Small intestine (tissue), 7 donors: ENCODE measurements around the gene SLC9B2. TPM values are rescaled to one million over a fixed set of nuclear protein-coding genes. Genes with fewer than 3 reads are reported as not detected.
A peak's percentile ranks its signal among the peaks of the same experiment; 100 is the strongest.

ENCODE experiments used
- DNase-seq, 2 donors: peaks; one replicate each; pipeline versions ENCODE4 v3.0.0 to v3.0.0-alpha.2; 2013
- FAIRE-seq: peaks from 2 replicates; lab custom pipeline; 2012; peaks lifted over from hg19 to GRCh38; lab: Jason Lieb, UNC
- H3K27ac ChIP-seq, 3 donors: one replicate each; pipeline ENCODE4 v1.5.1; 2013; ENCODE audit warnings: low read length in 2 of 3, mild to moderate bottlenecking in 2 of 3, control low read depth in 1 of 3, inconsistent platforms in 1 of 3, low read depth in 1 of 3, moderate library complexity in 1 of 3
- H3K27me3 ChIP-seq, 3 donors: one replicate each; pipeline ENCODE4 v1.6.1; 2013; ENCODE audit warnings: low read length in 3 of 3, inconsistent platforms in 1 of 3; ENCODE audit not compliant: control insufficient read depth in 3 of 3, insufficient read depth in 3 of 3
- H3K36me3 ChIP-seq, 3 donors: one replicate each; pipeline ENCODE4 v1.6.1; 2013; ENCODE audit warnings: low read length in 3 of 3, inconsistent platforms in 1 of 3, low read depth in 1 of 3, mild to moderate bottlenecking in 1 of 3, moderate library complexity in 1 of 3; ENCODE audit not compliant: control insufficient read depth in 3 of 3, insufficient read depth in 2 of 3
- H3K4me1 ChIP-seq, 3 donors: one replicate each; pipeline ENCODE4 v1.6.1; 2013; ENCODE audit warnings: low read length in 2 of 3, inconsistent platforms in 1 of 3, low read depth in 1 of 3, mild to moderate bottlenecking in 1 of 3, moderate library complexity in 1 of 3; ENCODE audit not compliant: control insufficient read depth in 3 of 3, insufficient read depth in 2 of 3
- H3K4me3 ChIP-seq, 3 donors: one replicate each; pipeline ENCODE4 v1.5.1; 2013; ENCODE audit warnings: low read length in 3 of 3, control low read depth in 1 of 3, inconsistent platforms in 1 of 3, low read depth in 1 of 3, mild to moderate bottlenecking in 1 of 3, moderate library complexity in 1 of 3
- H3K9me3 ChIP-seq, 2 donors: one replicate each; pipeline ENCODE4 v1.6.1; 2013; ENCODE audit warnings: low read depth in 1 of 2, low read length in 1 of 2; ENCODE audit not compliant: control insufficient read depth in 2 of 2, insufficient read depth in 1 of 2
- WGBS, 3 donors: extraction: QIAGEN DNeasy Blood & Tissue Kit; methylation state at CpG; one replicate each; pipeline ENCODE4 v1.1.7; 2013; 5-methylcytosine and 5-hydroxymethylcytosine counted together
- polyA plus RNA-seq, 4 donors: library from polyadenylated mRNA; stranded (reverse) in 3 of 4; unstranded in 1 of 4; fragments of 200-250 nt in 3 of 4; fragments of 120-200 nt in 1 of 4; gene quantifications; one replicate each; pipeline versions ENCODE4 v1.2.1 to v1.2.3, GENCODE V29; 2013
- donor health status: healthy with polysubstance abuse.
- donor health status: control.
- donor health status: control.
- donor health status: Bipolar disorder and iron deficiency.
- donor health status: healthy.

The SLC9B2 gene
- polyA plus RNA-seq, 4 donors = 3.8 to 5.8 (median 4.2) TPM

DNA sequence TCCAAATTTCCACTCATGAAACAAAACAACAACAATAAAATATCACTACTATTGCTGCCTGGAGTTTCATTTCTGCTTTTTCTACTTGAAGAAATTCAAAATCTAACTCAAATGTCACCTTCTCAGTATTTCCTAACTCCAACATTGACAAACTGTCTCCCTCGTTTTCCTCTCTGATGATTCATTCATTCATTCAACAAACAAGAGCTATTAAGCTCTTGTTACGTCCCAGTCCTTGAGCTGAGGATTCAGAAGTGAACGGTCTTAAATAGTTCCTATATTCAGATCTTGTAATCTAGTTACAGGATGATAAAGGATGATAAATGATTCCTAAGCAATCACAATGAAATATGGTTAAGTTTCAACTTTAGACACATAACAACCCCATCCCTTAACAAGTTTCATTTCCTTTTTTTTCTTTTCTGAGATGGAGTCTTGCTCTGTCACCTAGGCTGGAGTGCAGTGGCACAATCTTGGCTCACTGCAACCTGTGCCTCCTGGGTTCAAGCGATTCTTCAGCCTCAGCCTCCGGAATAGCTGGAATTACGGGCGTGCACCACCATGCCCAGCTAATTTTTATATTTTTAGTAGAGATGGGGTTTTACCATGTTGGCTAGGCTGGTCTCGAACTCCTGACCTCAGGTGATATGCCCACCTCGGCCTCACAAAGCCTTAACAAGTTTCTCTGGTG, 1.7 kb downstream of the SLC9B2 start:
- FAIRE-seq (no peak), DNase-seq (no peak)
- no peaks in the 10 kb centered on the region for H3K27me3 ChIP-seq
- peaks cover 0 to 3% (median 2%) of the 10 kb centered on the region in 3 donors for H3K36me3 ChIP-seq
- no peak overlapping the region for H3K4me3 ChIP-seq
- WGBS, 3 donors = 74 to 81% (median 76%) methylated on average over 9 of the region's 9 CpGs
- peaks cover 0 to 10% (median 4%) of the 10 kb centered on the region in 3 donors for H3K4me1 ChIP-seq
- no peak overlapping the region for H3K27ac ChIP-seq
- no peaks in the 10 kb centered on the region for H3K9me3 ChIP-seq

- Histone ChIP-seq H3K27ac (no peak overlapping the region), H3K4me3 (no peak overlapping the region), H3K9me3 (no peaks in the 10 kb centered on the region), H3K27me3 (no peaks in the 10 kb centered on the region), H3K4me1 (peaks cover 0 to 10% (median 4%) of the 10 kb centered on the region in 3 donors), H3K36me3 (peaks cover 0 to 2% (median 0%) of the 10 kb centered on the region in 3 donors)
- WGBS, 3 donors = 80 to 95% (median 95%) methylated on average over 2 of the region's 2 CpGs
- DNase-seq (no peak), FAIRE-seq (no peak)
Observed at GRCh38 chr4:103073792-103074438, 2.6 kb downstream of the SLC9B2 start.

GRCh38 chr4:103067841-103068547, 8.6 kb downstream of the SLC9B2 start:
- Histone ChIP-seq H3K9me3 (no peaks in the 10 kb centered on the region), H3K4me3 (no peak overlapping the region), H3K36me3 (no peaks in the 10 kb centered on the region), H3K4me1 (no peaks in the 10 kb centered on the region), H3K27me3 (no peaks in the 10 kb centered on the region), H3K27ac (no peak overlapping the region)
- FAIRE-seq (no peak), DNase-seq (no peak)
- 91 to 93% (median 92%) methylated on average over 2 of the region's 2 CpGs for WGBS, 3 donors

DNA sequence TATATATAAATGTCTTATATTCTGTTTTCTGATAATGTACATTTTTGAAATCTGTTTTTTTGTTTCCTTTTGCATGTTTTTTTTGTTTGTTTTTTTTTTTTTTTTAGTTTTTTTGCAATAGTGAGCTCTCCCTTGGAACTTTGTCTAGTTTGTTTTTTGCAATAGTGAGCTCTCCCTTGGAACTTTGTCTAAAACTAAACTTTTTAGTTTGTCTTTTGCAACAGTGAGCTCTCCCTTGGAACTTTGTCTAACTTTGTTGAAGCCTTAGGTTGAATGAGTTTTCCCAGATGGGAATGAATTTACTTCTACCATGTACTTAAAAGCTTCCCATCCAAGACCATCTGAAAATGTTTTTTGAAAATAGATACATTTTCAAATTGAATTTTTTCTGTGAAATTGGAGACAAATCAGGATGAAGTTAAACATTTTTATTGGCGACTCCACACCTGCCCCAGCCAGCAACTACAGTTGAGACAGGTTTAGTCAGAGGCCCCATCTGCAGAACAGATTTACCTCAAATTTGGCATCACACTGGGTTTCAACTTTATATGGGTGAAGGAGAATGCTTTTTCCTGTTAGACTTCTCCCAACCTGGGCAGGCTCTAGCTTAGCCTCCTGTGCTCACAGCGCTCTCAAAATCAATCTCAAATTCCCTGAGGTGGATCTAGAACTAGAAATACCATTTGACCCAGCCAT, 16.0 kb downstream of the SLC9B2 start:
- no peak overlapping the region for H3K27ac ChIP-seq
- FAIRE-seq = peak; percentile 87
- no peaks in the 10 kb centered on the region for H3K4me1 ChIP-seq
- 95 to 97% (median 95%) methylated on average over 2 of the region's 2 CpGs for WGBS, 3 donors
- H3K27me3 ChIP-seq = no peaks in the 10 kb centered on the region
- no peaks in the 10 kb centered on the region for H3K36me3 ChIP-seq
- H3K9me3 ChIP-seq = no peaks in the 10 kb centered on the region
- H3K4me3 ChIP-seq = no peak overlapping the region
- DNase-seq = no peak

- no peak overlapping the region for H3K4me3 ChIP-seq
- no peaks in the 10 kb centered on the region for H3K36me3 ChIP-seq
- H3K27me3 ChIP-seq = no peaks in the 10 kb centered on the region
- FAIRE-seq = no peak
- no peaks in the 10 kb centered on the region for H3K9me3 ChIP-seq
- no peak overlapping the region for H3K27ac ChIP-seq
- no peaks in the 10 kb centered on the region for H3K4me1 ChIP-seq
- DNase-seq = no peak
- 94 to 97% (median 94%) methylated on average over 3 of the region's 3 CpGs for WGBS, 3 donors
Observed at GRCh38 chr4:103054030-103054429, 22.5 kb downstream of the SLC9B2 start.

DNA sequence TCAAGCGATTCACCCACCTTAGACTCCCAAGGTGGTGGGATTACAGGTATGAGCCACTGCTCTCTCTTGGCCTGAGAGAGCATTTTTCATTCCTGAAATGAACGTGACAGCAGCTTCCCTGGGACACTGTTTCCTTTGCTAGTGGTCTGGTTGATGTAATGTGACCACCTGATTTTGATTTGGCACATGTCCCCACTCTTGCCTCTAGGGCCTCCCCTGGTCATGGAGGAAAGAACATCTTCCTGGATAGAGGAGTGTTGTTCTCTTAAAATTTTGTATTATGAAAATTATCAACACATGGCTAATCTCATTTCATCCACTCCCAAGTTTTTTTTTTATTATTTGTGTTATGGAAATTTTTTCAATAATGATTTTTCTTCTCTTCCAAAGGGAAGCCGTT, 23.8 kb downstream of the SLC9B2 start:
- FAIRE-seq (peak; percentile 30), DNase-seq (no peak)
- Histone ChIP-seq H3K9me3 (no peaks in the 10 kb centered on the region), H3K27me3 (no peaks in the 10 kb centered on the region), H3K36me3 (no peaks in the 10 kb centered on the region), H3K27ac (no peak overlapping the region), H3K4me1 (no peaks in the 10 kb centered on the region), H3K4me3 (no peak overlapping the region)
- 84 to 86% (median 85%) methylated on average over 3 of the region's 3 CpGs for WGBS, 3 donors

DNA sequence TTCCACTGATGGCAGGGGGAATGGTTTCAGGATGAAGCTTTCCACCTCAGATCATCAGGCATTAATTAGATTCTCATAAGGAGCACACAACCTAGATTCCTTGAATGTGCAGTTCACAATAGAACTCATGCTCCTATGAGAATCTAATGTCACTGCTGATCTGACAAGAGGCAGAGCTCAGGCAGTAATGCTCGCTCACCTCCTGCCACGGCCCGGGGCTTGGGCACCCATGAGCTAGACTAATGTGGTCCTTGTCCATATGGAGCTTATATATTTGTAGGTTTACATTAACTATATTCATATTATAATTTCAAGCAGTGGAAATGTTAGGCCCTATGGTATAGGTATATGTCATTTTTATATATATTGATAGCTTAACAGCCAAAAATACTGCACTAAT, 24.4 kb downstream of the SLC9B2 start:
- Histone ChIP-seq H3K27me3 (no peaks in the 10 kb centered on the region), H3K4me3 (no peak overlapping the region), H3K9me3 (no peaks in the 10 kb centered on the region), H3K27ac (no peak overlapping the region), H3K4me1 (no peaks in the 10 kb centered on the region), H3K36me3 (no peaks in the 10 kb centered on the region)
- DNase-seq (no peak), FAIRE-seq (no peak)
- WGBS, 3 donors = 94 to 96% (median 95%) methylated on average over 3 of the region's 3 CpGs

DNA sequence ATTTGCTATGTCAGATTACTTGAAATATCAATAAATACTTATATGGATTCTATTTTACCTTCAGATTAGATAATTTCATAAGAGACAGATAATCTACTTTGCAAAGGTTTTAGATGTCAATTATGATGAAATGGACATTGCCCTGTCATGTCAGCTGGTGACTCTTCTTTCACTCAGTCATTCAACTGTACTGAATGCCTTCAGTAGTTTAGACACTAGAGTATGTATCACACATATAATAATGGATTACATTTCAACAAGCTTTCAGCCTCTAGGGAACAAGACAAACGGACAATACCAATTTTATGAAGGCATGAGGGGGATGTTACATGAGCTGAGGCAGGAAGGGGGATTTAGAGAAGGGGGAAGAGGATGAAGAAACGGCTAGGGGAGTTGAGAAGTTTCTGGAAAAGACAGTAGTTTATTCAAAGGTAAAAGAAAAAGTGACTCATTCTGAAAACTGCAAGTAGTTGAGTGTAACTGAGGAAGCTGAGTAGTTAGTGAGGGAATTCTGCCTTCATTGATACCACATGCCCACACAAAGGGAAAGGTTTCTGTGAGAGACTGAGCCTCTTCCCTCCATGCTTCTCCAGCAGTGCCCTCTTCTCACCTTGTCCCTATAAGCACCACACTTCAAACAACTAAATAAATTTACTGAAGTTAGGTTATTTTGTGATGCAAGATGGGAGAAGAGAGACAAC, 25.7 kb downstream of the SLC9B2 start:
- 55 to 57% (median 56%) methylated on average over 2 of the region's 2 CpGs for WGBS, 3 donors
- no peak overlapping the region for H3K27ac ChIP-seq
- DNase-seq (no peak), FAIRE-seq (no peak)
- H3K4me3 ChIP-seq = no peak overlapping the region
- H3K4me1 ChIP-seq = no peaks in the 10 kb centered on the region
- no peaks in the 10 kb centered on the region for H3K9me3 ChIP-seq
- no peaks in the 10 kb centered on the region for H3K36me3 ChIP-seq
- H3K27me3 ChIP-seq = no peaks in the 10 kb centered on the region
